ENCODE measurements around the gene SSBP2.

- TF ChIP-seq CTCF (IDR thresholded peaks at IDR 0.05) (no peak), EP300 (IDR thresholded peaks at IDR 0.05) (no peak), POLR2AphosphoS5 (IDR thresholded peaks at IDR 0.05) (no peak)
Observed at GRCh38 chr5:81630684-81631083, 120.2 kb downstream of the SSBP2 start.
